KBM-7 (cell line): Measurements from ENCODE around the gene HYPK.

Experiments used
- DNase-seq: peaks from one replicate; pipeline ENCODE4 v3.0.0-alpha.2; 2015
- in situ Hi-C: fragments of 300-500 bp; cut with MboI; formaldehyde crosslinking; loops from 2 replicates; pipeline ENCODE4 v1.14.3; 2020; ENCODE audit warnings: low sequenced_read_pairs, low pct_unique_long_range_greater_than_20kb, mixed read lengths

The HYPK gene

GRCh38 chr15:43800286-43801141 lies at the start of gene HYPK:
TSS of gene HYPK (plus strand) at chr15:43800599. CDS start at chr15:43800623, 24 bp downstream.
- DNase-seq, result peak; percentile 95
- in situ Hi-C loops, result no loop called here

GRCh38 chr15:43751885-43752284 lies 48.5 kb upstream of the HYPK start:
- no peak for DNase-seq
- in situ Hi-C loops, result no loop called here

GRCh38 chr15:43762824-43763223 lies 37.6 kb upstream of the HYPK start:
- no peak for DNase-seq
- in situ Hi-C loops, result no loop called here

GRCh38 chr15:43763819-43764446 lies 36.5 kb upstream of the HYPK start:
- in situ Hi-C loops, result no loop called here
- no peak for DNase-seq

- in situ Hi-C loops, result no loop called here
Observed at GRCh38 chr15:43769584-43770228, 30.7 kb upstream of the HYPK start.

GRCh38 chr15:43771816-43772215 lies 28.6 kb upstream of the HYPK start:
- no peak for DNase-seq
- in situ Hi-C loops, result no loop called here

More at GRCh38 chr15:43769584-43770228, 30.7 kb upstream of the HYPK start:
- DNase-seq, result peak; percentile 80

- in situ Hi-C loops, result no loop called here
Observed at GRCh38 chr15:43772624-43773023, 27.8 kb upstream of the HYPK start.

GRCh38 chr15:43774062-43774461 lies 26.3 kb upstream of the HYPK start:
- no peak for DNase-seq
- in situ Hi-C loops, result no loop called here

More at GRCh38 chr15:43772624-43773023, 27.8 kb upstream of the HYPK start:
- no peak for DNase-seq

- DNase-seq, result no peak
- in situ Hi-C loops, result no loop called here
Observed at GRCh38 chr15:43775411-43775965, 24.9 kb upstream of the HYPK start.

GRCh38 chr15:43776101-43776717 lies 24.2 kb upstream of the HYPK start:
- in situ Hi-C loops, result no loop called here
- DNase-seq, result no peak

- in situ Hi-C loops, result no loop called here
- DNase-seq, result no peak
Observed at GRCh38 chr15:43776718-43777266, 23.6 kb upstream of the HYPK start, which contains the start of gene ELL3. TSS of gene ELL3 (minus strand) at chr15:43776966. CDS start at chr15:43776901, 65 bp downstream.

GRCh38 chr15:43777267-43777914 lies 23.0 kb upstream of the HYPK start:
- in situ Hi-C loops, result no loop called here
- DNase-seq, result peak; percentile 93

GRCh38 chr15:43779016-43779415 lies 21.4 kb upstream of the HYPK start:
- no peak for DNase-seq
- in situ Hi-C loops, result no loop called here

- in situ Hi-C loops, result no loop called here
- DNase-seq, result no peak
Observed at GRCh38 chr15:43789409-43789808, 11.0 kb upstream of the HYPK start.

GRCh38 chr15:43791993-43792760 lies 8.2 kb upstream of the HYPK start, which contains the start of gene SERF2:
TSS of gene SERF2 (plus strand) at chr15:43792320. CDS start at chr15:43792377, 57 bp downstream.
- in situ Hi-C loops, result no loop called here
- DNase-seq, result peak; percentile 100

- peak; percentile 31 for DNase-seq
- in situ Hi-C loops, result no loop called here
Observed at GRCh38 chr15:43792761-43793476, 7.5 kb upstream of the HYPK start.

GRCh38 chr15:43793647-43794046 lies 6.8 kb upstream of the HYPK start:
- DNase-seq, result no peak
- in situ Hi-C loops, result no loop called here
